Hippocampal formation (tissue), 2 donors: Measurements from ENCODE around the gene IBTK.
"Not testable (repeated sequence)": the region's sequence is repeated elsewhere in the genome, so short reads cannot be mapped to it uniquely, and the experiment has no call there.

ENCODE experiments used
- DNase-seq, 2 donors: peaks; one replicate each; lab custom pipeline; 2025; lab: John Stamatoyannopoulos, UW

The IBTK gene

DNA sequence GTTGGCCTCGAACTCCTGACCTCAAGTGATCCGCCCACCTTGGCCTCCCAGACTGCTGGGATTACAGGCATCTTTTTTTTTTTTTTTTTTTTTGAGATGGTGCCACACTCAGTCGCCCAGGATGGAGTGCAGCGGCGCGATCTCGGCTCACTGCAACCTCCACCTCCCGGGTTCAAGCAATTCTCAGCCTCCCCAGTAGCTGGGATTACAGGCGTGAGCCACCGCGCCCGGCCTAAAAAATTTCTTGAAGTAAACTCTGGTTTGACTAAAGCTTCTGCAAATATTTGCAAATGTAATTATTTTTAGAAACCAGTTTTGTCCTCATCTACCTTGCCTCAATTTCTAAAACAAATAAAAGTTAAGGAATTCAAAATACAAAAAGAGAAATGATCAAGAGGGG lies 1.2 kb downstream of the IBTK start:
- DNase-seq = no peak

DNA sequence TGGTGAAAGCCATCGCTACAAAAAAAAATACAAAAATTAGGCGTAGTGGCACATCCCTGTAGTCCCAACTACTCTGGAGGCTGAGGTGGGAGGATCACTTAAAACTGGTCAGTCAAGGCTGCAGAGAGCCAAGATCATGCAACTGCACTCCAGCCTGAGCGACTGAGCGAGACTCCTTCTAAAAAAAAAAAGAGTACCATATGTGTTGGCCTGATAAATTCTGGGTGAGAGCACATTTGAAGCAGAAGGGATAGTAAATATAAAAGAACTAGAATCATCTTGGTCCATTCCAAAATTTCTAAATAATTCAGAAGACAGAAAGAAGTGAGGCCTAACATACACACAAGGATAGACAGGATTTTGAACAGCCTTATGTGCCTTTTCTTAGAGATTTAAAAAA lies 2.2 kb downstream of the IBTK start:
- no peak for DNase-seq

DNA sequence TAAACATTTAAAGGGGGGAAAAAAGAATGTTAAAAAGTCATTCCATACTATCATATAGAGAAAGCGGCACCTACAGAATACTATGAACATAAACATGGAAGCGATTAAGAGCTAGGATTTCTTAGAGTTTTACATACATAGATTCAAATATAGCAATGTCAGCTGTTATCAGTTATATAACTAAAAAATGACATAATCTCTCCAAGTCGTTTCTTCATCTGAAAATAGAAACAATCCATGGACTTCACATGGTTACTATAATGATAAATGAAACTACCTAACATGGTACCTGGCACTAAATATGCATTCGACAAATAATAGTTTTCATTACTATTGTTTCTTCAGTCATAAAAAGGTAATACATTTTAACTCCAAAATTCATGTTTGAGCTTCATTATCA lies 3.7 kb downstream of the IBTK start:
- DNase-seq = no peak

DNA sequence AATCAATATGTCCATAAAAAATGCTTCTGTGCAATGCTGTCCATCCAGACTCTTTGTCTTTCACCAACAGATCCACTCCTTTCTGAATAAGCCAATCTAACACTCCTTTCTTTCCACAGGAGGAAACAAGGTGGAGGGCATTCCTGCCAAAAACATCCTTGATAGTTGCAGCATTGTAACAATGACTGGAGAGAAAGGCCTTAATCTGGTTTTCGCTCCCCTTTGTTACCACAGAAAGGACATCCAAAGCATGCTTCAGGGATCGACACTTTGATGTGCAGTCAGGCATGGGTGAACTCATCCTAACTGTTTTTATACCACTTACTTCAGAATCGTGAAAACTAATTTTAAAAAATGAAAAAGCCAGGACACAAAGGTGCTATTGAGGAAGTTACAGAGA lies 7.4 kb downstream of the IBTK start:
- DNase-seq = no peak

DNA sequence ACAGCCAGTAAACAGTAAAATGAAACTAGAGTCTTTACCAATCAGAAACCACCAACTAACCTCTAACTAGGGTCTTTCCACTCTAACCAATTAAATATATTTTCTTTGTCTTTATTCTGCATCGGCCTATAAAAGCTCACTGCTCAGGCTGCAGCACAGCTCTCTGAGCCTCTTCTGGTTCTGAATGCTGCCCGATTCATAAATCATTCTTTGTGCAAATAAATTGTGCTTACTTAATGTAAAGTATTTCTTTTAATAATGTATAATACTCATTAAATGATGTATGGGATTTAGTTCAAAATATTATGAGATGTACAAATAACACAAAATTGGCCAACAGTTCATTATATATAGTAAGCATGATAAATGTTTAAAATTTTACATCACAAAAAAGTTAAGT lies 7.9 kb downstream of the IBTK start:
- no peak for DNase-seq

DNA sequence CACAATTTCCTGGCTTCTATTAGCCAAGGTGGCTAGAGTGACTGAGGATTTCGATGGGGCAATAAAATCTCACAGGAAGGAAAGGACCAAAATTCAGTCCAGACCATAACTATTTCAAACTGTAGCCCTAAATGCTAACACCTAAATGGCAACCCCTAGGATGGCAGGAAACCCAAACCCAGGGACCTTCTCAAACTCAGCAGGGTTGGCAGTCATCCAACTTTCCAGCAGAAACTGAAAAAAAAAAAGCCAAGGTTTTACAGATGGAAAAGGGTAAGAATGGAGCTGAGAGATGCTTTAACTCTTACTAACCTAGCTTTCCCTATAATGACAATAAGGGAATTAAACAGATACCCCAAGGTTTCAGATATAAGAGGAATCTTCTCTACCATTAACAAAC lies 10.5 kb downstream of the IBTK start:
- no peak for DNase-seq

DNA sequence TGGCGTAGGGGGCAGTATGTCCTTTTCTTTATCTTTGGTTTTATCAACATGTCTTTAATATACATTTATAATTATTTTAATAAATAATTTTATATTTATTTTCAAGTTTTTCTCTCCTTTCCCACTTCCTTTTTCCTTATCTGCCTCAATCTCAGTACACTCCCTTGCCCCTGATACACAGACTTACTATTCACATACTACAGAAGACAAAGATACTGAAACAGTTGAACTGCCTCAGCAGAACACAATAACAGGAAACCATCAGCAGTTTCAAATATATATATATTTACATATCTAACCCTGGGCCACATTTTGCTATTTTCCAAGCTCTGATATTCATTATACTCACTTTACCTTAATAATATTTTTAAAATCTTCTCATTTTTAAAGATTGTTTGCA lies 19.8 kb downstream of the IBTK start:
- DNase-seq = no peak

DNA sequence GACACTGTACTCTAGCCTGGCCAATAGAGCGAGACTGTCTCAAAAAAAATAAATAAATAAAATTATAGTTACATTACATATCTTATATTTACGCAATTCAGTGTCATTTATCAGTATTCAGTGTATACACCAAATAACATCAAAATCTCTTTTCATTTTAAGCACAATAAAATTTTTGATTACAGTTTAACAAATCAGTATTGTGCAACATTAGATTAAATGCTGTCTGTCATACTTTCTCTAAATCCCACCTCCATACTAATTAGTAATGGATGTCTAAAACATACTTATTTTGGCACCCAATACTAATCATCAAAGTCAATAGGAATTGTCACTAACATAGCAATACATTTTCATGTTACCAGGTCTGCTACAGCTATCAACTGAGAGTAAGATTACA lies 27.4 kb downstream of the IBTK start:
- DNase-seq = no peak

DNA sequence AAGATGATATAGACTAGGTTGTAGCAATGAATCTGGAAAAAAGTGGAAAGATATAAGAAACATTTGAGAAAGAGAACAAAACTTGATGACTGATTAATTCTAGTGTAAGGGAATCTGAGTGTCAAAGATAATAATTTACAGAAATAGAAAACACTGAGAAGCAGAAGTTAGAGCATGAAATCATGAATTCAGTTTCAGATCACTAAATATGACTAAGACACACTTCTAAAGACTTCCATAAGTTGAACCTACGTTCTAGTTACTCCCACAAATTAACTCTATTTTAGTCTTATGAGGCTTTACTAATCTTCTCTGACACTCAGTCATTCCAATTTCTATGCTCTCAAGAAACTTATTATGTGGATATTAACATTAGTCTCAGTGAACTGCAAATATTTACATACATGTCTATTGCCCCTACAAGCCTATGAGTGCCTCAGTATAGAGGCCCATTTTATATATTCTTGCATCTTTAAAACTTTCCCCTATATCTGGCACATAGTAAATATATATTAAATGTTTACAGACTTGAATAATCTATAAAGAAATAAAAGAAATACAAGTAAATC lies 30.4 kb downstream of the IBTK start:
- DNase-seq = no peak

DNA sequence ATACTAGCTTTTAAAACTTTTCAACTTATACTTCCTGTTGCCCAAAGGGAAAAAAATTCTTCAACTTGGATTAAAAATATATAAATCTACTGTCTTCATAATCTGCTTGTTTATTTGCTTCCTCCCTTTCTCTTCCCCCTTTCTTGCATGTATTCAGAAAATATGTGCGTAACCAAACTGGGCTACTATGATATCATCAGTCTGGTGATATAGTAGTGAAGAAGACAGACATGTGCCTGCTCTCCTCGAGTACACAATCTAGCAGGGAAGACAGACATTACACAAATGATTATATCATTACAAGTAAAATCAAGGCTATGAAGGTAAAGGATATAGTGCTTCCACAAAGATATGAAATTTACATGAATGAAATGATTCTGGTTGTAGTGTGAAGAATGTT lies 31.0 kb downstream of the IBTK start:
- DNase-seq = no peak

DNA sequence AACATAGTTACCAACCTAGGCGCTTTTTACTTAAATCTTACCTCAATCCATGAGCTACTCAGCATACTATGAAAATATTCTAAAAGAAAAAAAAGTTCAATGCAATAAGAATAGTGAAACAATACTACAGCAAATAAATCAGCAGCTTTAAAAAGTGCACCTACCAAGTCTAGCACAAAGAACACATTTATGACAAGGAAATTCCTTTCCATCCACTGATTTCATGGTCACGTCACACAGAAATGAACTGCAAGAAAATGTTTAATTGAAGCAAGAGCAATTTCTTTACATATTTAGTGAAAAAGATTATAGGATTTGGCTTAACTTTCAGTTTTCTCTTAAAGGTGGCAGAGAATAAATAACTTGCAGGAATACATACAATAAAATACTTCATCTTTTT lies 36.2 kb downstream of the IBTK start:
- no peak for DNase-seq

DNA sequence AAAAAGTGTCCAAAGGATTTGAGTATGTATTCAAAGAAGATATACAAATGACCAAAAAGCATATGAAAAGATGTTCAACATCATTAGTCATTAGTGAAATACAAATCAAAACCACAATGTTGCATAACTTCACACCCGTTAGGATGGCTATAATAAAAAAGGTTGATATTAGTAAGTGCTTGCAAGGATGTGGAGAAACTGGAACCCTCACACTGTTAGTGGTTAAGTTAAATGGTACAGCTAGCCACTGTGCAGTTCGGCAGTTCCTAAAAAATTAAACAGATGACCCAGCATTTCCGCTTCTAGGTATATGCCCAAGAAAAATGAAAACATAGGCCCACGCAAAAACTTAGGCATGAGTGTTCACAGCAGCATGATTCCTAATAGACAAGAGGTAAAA lies 38.6 kb downstream of the IBTK start:
- DNase-seq = no peak

DNA sequence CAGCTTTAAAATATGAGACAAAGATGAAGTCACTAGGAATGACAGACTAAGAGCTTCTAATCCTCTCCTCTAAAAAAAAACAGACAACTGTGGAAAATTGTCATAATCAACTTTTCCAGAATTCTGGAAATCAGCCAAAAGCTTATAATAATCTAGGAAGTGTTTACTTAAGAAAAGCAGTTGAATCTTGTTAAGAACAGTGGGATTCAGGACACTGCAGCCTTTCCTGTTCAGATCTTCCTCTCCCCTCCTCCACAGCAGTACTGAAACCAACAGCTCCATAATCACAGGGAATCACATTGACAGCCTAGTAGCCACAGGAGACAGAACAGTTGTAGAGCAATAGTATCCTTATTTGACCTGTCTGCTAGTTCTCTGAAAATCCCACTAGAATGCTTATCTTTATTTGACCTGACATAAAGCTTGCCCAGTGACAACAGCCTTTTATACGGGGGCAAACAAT lies 41.6 kb downstream of the IBTK start:
- no peak for DNase-seq

DNA sequence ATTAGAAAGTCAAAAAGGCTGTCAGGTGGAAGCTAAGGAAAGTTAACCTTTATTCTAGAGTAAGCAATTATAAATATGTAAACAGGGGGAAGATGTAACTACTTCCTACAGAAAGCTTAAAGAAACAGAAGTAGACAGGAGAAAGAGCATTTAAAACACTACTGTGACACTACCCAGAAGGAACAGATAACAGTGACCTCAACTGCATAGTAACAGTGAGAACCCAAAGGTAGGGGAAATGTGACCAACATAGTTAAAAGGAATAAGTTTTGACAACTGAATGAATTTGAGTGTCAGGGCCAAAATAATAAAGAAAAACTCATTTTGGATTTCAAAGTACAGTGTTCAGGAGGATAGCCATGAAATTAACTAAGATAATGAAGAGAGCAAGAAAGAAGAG lies 43.5 kb downstream of the IBTK start:
- no peak for DNase-seq

DNA sequence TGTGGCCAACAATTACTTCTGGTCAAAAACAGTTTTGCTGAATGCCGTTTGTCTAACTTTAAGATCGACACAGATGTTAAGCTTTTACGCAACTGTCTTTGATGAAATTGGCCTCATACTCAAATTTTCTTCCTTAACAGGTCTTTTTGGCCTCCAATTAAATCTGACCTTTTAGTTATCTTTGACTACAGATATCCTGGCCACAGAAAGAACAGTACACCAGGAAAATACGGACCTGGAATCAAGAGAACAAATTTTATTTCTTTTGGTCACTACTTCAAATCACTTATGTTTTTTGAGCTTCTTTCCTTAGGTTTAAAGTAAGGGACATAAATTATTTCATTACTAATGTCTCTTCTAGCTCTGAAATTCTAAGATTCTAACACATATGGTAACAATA lies 49.8 kb downstream of the IBTK start:
- DNase-seq = no peak

DNA sequence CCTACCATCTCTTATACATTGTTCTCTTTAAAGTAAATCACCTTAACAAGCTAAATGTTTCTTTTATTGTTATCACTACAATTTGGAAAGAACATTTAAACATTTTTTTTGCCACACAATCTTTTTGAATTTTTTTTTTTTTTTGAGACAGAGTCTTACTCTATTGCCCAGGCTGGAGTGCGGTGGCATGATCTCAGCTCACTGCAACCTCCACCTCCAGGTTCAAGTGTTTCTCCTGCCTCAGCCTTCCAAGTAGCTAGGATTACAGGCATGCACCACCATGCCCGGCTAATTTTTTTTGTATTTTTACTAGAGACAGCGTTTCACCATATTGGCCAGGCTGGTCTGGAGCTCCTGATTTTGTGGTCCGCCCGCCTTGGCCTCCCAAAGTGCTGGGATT lies 50.3 kb downstream of the IBTK start:
- not testable (repeated sequence) for DNase-seq

DNA sequence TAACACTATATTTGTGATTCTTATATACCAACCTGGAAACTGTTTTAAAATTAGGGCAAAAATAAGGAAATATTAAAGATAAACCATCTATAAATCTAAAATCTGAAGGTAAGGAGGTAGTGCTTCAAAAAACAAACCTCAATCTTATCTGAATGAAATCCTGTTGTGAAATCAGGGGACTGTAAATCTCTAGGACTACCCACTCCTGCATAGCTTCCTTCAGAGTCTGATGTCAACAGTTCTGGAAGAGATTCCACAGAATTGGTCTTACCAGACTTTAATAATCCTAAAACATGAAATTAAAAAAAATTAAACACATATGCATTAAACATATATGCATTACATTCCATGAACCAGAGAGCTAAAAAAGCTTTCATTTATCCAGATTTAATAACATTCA lies 51.4 kb downstream of the IBTK start:
- DNase-seq = no peak

DNA sequence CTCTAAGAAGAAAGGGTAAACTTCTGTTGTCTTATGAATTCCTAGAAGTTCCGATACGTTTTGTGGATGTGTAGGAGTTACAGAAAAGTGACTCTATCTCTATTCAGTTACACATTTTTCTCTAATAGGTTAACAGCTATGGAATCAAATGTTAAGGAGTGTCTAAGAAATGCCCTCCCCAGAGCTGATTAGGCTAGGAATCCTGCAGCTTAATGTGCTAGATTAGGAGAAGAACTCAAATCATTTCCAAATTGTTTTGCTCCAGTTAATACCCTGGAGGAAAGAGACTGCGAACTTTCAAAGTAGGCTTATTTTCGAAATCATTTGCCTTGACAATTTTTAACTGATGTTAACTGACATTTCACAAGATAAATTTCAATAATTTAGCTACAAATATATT lies 51.9 kb downstream of the IBTK start:
- no peak for DNase-seq

DNA sequence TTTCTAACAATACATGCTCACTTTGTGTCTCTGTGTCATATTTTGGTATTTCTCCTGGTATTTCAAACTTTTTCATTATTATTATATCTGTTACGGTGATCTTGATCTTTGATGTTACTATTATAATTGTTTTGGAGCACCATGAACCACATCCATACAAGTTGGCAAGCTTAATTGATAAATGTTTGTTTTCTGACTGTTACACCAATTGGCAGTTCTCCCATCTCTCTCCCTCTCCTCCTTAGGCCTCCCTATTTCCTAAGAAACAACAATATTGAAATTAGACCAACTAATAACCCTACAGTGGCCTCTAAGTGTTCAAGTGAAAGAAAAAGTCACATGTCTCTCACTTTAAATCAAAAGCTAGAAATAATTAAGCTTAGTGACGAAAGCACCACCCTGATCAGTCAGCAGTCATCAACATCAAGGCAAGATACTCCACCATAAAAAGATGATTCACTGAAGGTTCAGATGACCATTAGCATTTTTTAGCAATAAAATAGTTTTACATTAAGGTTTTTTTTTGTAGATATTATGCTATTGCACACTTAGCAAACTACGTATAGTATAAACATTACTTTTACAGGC lies 61.5 kb downstream of the IBTK start:
- no peak for DNase-seq

DNA sequence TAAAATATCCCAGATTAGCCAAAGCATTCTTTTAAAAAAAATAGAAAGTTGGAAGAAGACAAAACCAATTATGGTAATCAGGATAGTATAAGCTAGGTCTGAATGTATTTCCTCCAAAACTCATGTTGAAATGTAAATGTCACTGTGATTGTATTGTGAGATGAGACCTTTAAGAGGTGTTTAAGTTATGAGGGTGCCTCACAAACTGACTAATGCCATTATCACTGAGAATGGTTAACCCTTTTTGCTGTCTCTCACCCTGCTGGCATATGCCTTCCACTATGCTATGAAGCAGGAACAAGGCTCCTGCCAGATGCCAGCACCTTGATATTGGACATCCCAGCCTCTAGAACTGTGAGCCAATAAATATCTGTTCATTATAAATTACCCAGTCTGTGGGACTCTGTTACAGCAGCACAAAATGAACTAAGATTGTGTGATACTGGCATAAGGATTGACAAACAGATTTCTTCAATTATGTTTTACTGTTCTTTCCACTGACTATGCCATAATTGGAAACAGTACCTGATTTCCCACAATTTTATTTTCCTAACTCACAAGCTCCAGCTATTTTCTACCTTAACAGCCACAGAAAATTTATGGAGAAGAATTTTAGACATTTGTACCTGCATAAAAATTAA lies 63.8 kb downstream of the IBTK start:
- no peak for DNase-seq

DNA sequence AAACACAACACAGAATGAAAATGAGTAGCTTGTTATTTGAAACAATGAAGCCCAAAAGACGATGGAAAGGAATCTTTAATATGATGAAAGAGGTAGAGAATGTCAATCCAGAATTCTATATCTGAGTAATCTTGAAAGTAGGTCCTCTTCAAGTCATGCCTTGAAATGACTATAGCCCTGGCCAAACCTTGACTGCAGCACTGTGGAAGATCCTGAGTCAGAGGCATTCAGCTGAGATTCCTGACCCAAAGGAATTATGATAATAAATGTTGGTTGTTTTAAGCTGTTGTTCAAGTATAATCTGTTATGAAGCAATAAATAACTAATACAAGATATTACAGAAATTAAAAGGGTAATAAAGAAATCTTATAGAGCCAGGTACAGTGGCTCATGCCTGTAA lies 64.8 kb downstream of the IBTK start:
- no peak for DNase-seq

DNA sequence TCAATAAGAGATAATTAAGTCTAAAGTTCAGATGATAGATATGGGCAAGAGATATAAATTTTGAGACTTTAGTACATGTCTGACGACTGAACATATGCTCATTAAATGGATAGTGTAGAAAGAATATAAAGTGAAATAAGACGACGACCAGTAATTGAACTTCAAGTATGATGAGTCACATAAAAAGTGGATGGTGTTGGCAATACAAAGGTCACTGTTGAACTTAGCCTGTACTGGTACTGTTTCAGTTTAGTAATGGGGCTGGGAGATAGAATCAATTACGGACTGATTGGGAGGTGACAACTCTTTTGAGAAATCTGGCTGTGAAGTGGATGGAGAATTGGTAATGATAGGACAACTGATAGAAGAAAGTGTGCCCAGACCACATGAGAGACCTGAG lies 68.1 kb downstream of the IBTK start:
- no peak for DNase-seq

DNA sequence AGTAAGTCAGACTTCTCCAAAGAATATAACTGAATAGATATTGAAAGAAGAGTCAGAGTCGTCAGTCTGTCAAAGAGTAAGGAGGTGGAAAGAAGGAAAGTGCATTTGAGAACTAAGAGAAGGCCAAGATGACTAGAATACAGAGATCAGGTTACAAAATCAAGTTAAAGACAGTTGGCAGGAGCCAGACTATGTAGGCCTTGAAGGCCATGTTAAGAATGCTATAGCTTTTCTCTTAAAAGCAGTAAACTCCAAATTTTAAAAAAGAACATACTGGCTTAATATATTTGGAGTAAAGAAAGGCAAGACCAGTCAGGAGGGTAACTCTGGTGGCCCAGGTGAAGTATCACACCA lies 68.8 kb downstream of the IBTK start:
- DNase-seq = no peak
